H1 (cell line): Measurements from ENCODE around the gene PTPN7. TPM values are rescaled to one million over a fixed set of nuclear protein-coding genes. Genes with fewer than 3 reads are reported as not detected.

Experiments used
- CTCF ChIA-PET: fragments of 300-600 bp; sonication (Branson Sonifier 250); formaldehyde crosslinking; loops from one replicate; lab custom pipeline; 2021; ENCODE audit not compliant: partially characterized antibody; lab: Charles Lee
- POLR2A ChIA-PET: fragments of 300-600 bp; sonication (Branson Sonifier 250); formaldehyde crosslinking; loops from one replicate; lab custom pipeline; 2021; ENCODE audit warnings: inconsistent platforms; ENCODE audit not compliant: partially characterized antibody; lab: Charles Lee
- DNase-seq, 2 experiments: peaks; one replicate each; pipeline versions ENCODE4 v3.0.0 to v3.0.0-alpha.2; 2010 to 2022; ENCODE audit warnings: low spot score in 2 of 2, low read depth in 1 of 2, mixed read lengths in 1 of 2
- FAIRE-seq: peaks from 2 replicates; lab custom pipeline; 2011; peaks lifted over from hg19 to GRCh38; lab: Jason Lieb, UNC
- H2AFZ ChIP-seq: 2 replicates; pipeline ENCODE4 v1.8.1; 2012; ENCODE audit warnings: low read length, inconsistent platforms
- H2AK5ac ChIP-seq: 2 replicates; pipeline ENCODE4 v1.6.1; 2013; ENCODE audit warnings: low read depth, low read length
- H2BK120ac ChIP-seq: replicated peaks from 2 replicates; pipeline ENCODE3; 2013; ENCODE audit warnings: low read depth, low read length, inconsistent platforms
- H2BK12ac ChIP-seq: 2 replicates; pipeline ENCODE4 v1.6.1; 2013; ENCODE audit warnings: low read depth, low read length
- H2BK15ac ChIP-seq: 2 replicates; pipeline ENCODE4 v1.6.1; 2013; ENCODE audit warnings: low read length
- H2BK20ac ChIP-seq: 2 replicates; pipeline ENCODE4 v1.6.1; 2013; ENCODE audit warnings: low read length
- H2BK5ac ChIP-seq: 2 replicates; pipeline ENCODE4 v1.6.1; 2013; ENCODE audit warnings: low read depth, low read length
- H3K14ac ChIP-seq: 2 replicates; pipeline ENCODE4 v1.6.1; 2013; ENCODE audit warnings: inconsistent platforms; ENCODE audit not compliant: insufficient read length
- H3K18ac ChIP-seq: 2 replicates; pipeline ENCODE4 v1.6.1; 2013; ENCODE audit warnings: low read length; ENCODE audit errors: extremely low read depth
- H3K23ac ChIP-seq: 2 replicates; pipeline ENCODE4 v1.6.1; 2013; ENCODE audit warnings: inconsistent platforms; ENCODE audit not compliant: insufficient read length
- H3K23me2 ChIP-seq: 2 replicates; pipeline ENCODE4 v1.6.1; 2013; ENCODE audit warnings: low read depth, low read length
- H3K27ac ChIP-seq: 2 replicates; pipeline ENCODE4 v1.6.1; 2011; ENCODE audit warnings: low read depth, low read length, inconsistent platforms
- H3K27me3 ChIP-seq, 4 experiments: replicated peaks in 1 of 4; 1 replicate in 1 of 4; 2 replicates in 3 of 4; pipeline versions ENCODE4 v1.6.1 to v1.8.1; 2011 to 2013; ENCODE audit warnings: low read length in 3 of 4, mild to moderate bottlenecking in 3 of 4, inconsistent platforms in 2 of 4, mixed read lengths in 2 of 4, moderate library complexity in 1 of 4; ENCODE audit not compliant: control insufficient read depth in 3 of 4, insufficient read depth in 3 of 4; ENCODE audit errors: extremely low read depth in 1 of 4
- H3K36me3 ChIP-seq, 4 experiments: 2 replicates each; pipeline versions ENCODE4 v1.6.1 to v1.8.1; 2011 to 2013; ENCODE audit warnings: mild to moderate bottlenecking in 4 of 4, low read length in 3 of 4, moderate library complexity in 2 of 4, control low read depth in 1 of 4, inconsistent platforms in 1 of 4; ENCODE audit not compliant: insufficient read depth in 4 of 4, control insufficient read depth in 2 of 4
- H3K4ac ChIP-seq: replicated peaks from 2 replicates; pipeline ENCODE3; 2013; ENCODE audit warnings: low read length, low read depth, mixed read lengths, inconsistent platforms; ENCODE audit not compliant: insufficient read length
- H3K4me1 ChIP-seq, 4 experiments: replicated peaks in 1 of 4; 1 replicate in 1 of 4; 2 replicates in 3 of 4; pipeline versions ENCODE4 v1.6.1 to v1.8.1; 2011 to 2013; ENCODE audit warnings: low read length in 3 of 4, inconsistent platforms in 2 of 4, mixed read lengths in 1 of 4; ENCODE audit not compliant: insufficient read depth in 4 of 4, control insufficient read depth in 3 of 4
- H3K4me2 ChIP-seq, 2 experiments: 2 replicates each; pipeline versions ENCODE4 v1.6.1 to v1.8.1; 2011 to 2013; ENCODE audit warnings: low read depth in 2 of 2, low read length in 2 of 2, control low read depth in 1 of 2, inconsistent platforms in 1 of 2, mild to moderate bottlenecking in 1 of 2; ENCODE audit not compliant: insufficient read depth in 1 of 2
- H3K4me3 ChIP-seq, 4 experiments: fragments of 200-600, 300-600 bp in 1 of 4; sonication (generic), shearing (Covaris generic), sonication (Bioruptor Twin) in 1 of 4; 2 replicates each; pipeline versions ENCODE4 v1.5.1 to v1.8.1; 2011 to 2016; ENCODE audit warnings: low read length in 4 of 4, low read depth in 3 of 4, control low read depth in 2 of 4, inconsistent platforms in 2 of 4, mild to moderate bottlenecking in 2 of 4, mixed read lengths in 1 of 4, moderate library complexity in 1 of 4; ENCODE audit not compliant: insufficient read depth in 2 of 4; ENCODE audit errors: extremely low read depth in 1 of 4
- H3K56ac ChIP-seq: replicated peaks from 2 replicates; pipeline ENCODE3; 2013; ENCODE audit warnings: low read depth, mild to moderate bottlenecking, mixed read lengths, low read length, inconsistent platforms; ENCODE audit not compliant: insufficient read length
- H3K79me1 ChIP-seq: 2 replicates; pipeline ENCODE4 v1.6.1; 2013; ENCODE audit warnings: low read depth, low read length, control low read depth
- H3K79me2 ChIP-seq, 2 experiments: 2 replicates each; pipeline versions ENCODE4 v1.6.1 to v1.8.1; 2012 to 2013; ENCODE audit warnings: low read length in 2 of 2, mild to moderate bottlenecking in 2 of 2, inconsistent platforms in 1 of 2; ENCODE audit not compliant: insufficient read depth in 2 of 2, control insufficient read depth in 1 of 2
- H3K9ac ChIP-seq, 4 experiments: replicated peaks in 1 of 4; 1 replicate in 1 of 4; 2 replicates in 3 of 4; pipeline versions ENCODE4 v1.6.1 to v1.8.1; 2011 to 2013; ENCODE audit warnings: low read depth in 3 of 4, low read length in 3 of 4, control low read depth in 2 of 4, mild to moderate bottlenecking in 2 of 4, moderate library complexity in 2 of 4, inconsistent platforms in 1 of 4; ENCODE audit errors: extremely low read depth in 1 of 4
- H3K9me3 ChIP-seq, 2 experiments: 2 replicates each; pipeline versions ENCODE4 v1.6.1 to v1.8.1; 2012 to 2013; ENCODE audit warnings: mild to moderate bottlenecking in 2 of 2, moderate library complexity in 2 of 2, control low read depth in 1 of 2, inconsistent platforms in 1 of 2, low read depth in 1 of 2, low read length in 1 of 2, mixed read lengths in 1 of 2; ENCODE audit not compliant: insufficient read depth in 2 of 2
- H4K20me1 ChIP-seq, 2 experiments: replicated peaks in 1 of 2; 2 replicates each; pipeline versions ENCODE3 to v1.8.1; 2011 to 2013; ENCODE audit warnings: inconsistent platforms in 2 of 2, low read length in 2 of 2, mild to moderate bottlenecking in 1 of 2; ENCODE audit not compliant: insufficient read depth in 2 of 2, control insufficient read depth in 1 of 2
- H4K5ac ChIP-seq: 2 replicates; pipeline ENCODE4 v1.6.1; 2013; ENCODE audit warnings: low read length, low read depth, mixed read lengths, inconsistent platforms; ENCODE audit not compliant: insufficient read length
- H4K8ac ChIP-seq: 2 replicates; pipeline ENCODE4 v1.8.0; 2013; ENCODE audit warnings: mild to moderate bottlenecking, moderate library complexity, low read length, inconsistent platforms; ENCODE audit not compliant: insufficient read depth; ENCODE audit errors: extremely low read depth
- H4K91ac ChIP-seq: replicated peaks from 2 replicates; pipeline ENCODE3; 2013; ENCODE audit warnings: low read length, mixed read lengths, inconsistent platforms; ENCODE audit not compliant: insufficient read length
- BACH1 ChIP-seq: IDR thresholded peaks from 2 replicates; pipeline ENCODE4 v1.6.1; 2012; ENCODE audit warnings: low read length, improper control_type of control experiment
- CEBPB ChIP-seq: IDR thresholded peaks from 2 replicates; pipeline ENCODE4 v1.6.1; 2012; ENCODE audit warnings: low read depth, low read length
- CHD2 ChIP-seq: IDR thresholded peaks from 2 replicates; pipeline ENCODE4 v1.6.1; 2012; ENCODE audit warnings: low read length, improper control_type of control experiment
- CREB1 ChIP-seq: IDR thresholded peaks from 2 replicates; pipeline ENCODE4 v1.6.1; 2012; ENCODE audit warnings: inconsistent platforms
- EP300 ChIP-seq, 2 experiments: IDR thresholded peaks; 1 replicate in 1 of 2; 2 replicates in 1 of 2; pipeline ENCODE4 v1.6.1; 2011 to 2012; ENCODE audit warnings: low read depth in 2 of 2, low read length in 2 of 2, mild to moderate bottlenecking in 2 of 2, borderline replicate concordance in 1 of 2, inconsistent platforms in 1 of 2, moderate library complexity in 1 of 2
- GABPA ChIP-seq: IDR thresholded peaks from 2 replicates; pipeline ENCODE4 v1.6.1; 2011; ENCODE audit warnings: mild to moderate bottlenecking, low read length, moderate library complexity, borderline replicate concordance; ENCODE audit not compliant: insufficient read depth
- NRF1 ChIP-seq: IDR thresholded peaks from 2 replicates; pipeline ENCODE4 v1.6.1; 2011; ENCODE audit warnings: mild to moderate bottlenecking, low read depth, low read length, improper control_type of control experiment
- PHF8 ChIP-seq: fragments of 200-600 bp; sonication (generic); conservative IDR thresholded peaks from 2 replicates; pipeline ENCODE4 v1.7.1; 2012; ENCODE audit warnings: low read depth, mild to moderate bottlenecking, inconsistent platforms, low read length, moderate library complexity
- POU5F1 ChIP-seq: IDR thresholded peaks from 2 replicates; pipeline ENCODE4 v1.6.1; 2011; ENCODE audit warnings: low read depth, mild to moderate bottlenecking, low read length, moderate library complexity
- SP1 ChIP-seq: IDR thresholded peaks from 2 replicates; pipeline ENCODE4 v1.6.1; 2011; ENCODE audit warnings: low read depth, low read length
- SUZ12 ChIP-seq: fragments of 200-600 bp; sonication (generic); IDR thresholded peaks from 2 replicates; pipeline ENCODE4 v1.6.1; 2012; ENCODE audit warnings: mild to moderate bottlenecking, inconsistent platforms, low read length, moderate library complexity, mixed read lengths
- TBP ChIP-seq: IDR thresholded peaks from 2 replicates; pipeline ENCODE4 v1.6.1; 2011; ENCODE audit warnings: low read depth, low read length, improper control_type of control experiment
- TCF12 ChIP-seq: IDR thresholded peaks from 2 replicates; pipeline ENCODE4 v1.6.1; 2011; ENCODE audit warnings: low read depth, mild to moderate bottlenecking, low read length
- TEAD4 ChIP-seq: IDR thresholded peaks from 2 replicates; pipeline ENCODE4 v1.6.1; 2012; ENCODE audit warnings: low read depth, low read length, inconsistent platforms, mixed read lengths
- WGBS, 2 experiments: shearing (Covaris generic) in 1 of 2; methylation state at CpG; one replicate each; pipeline versions ENCODE4 v1.1.6 to v1.1.7; 2013 to 2015; ENCODE audit warnings: low lambda C conversion rate in 2 of 2, mixed read lengths in 2 of 2, inconsistent platforms in 1 of 2, low coverage in 1 of 2, missing lambda C conversion rate in 1 of 2; ENCODE audit not compliant: insufficient replicate concordance in 2 of 2, insufficient coverage in 1 of 2, insufficient read length in 1 of 2; ENCODE audit errors: extremely low coverage in 1 of 2, missing lambda C conversion rate in 1 of 2; 5-methylcytosine and 5-hydroxymethylcytosine counted together
- polyA plus RNA-seq, 7 experiments: library from polyadenylated mRNA; depleted of rRNA in 3 of 7; stranded (reverse) in 5 of 7; unstranded in 2 of 7; fragments of >200 nt in 5 of 7; fragments of 200-250 nt in 2 of 7; gene quantifications; 1 replicate in 5 of 7; 2 replicates in 1 of 7; 4 replicates in 1 of 7; pipeline versions ENCODE4 v1.2.1 to v1.2.3, GENCODE V29; 2011 to 2013; ENCODE audit warnings: missing spikeins in 2 of 7, mixed read lengths in 2 of 7
- total RNA-seq: library from RNA; stranded (reverse); fragmentation: NEBNext Ultra II Directional; extraction: Animal tissue kit (Norgen Biotek cat#: 25700); gene quantifications from 2 replicates; pipeline ENCODE4 v1.2.1, GENCODE V29; 2021

PTPN7 gene
- total and polyA plus RNA-seq, 2 of the 8 experiments (the other 6 are each of a cell fraction or from before 2014, with no cell fraction given), result 0.20 TPM; not detected in 1

GRCh38 chr1:202203238-202204039, 43.0 kb upstream of the PTPN7 start:
- Histone ChIP-seq H3K79me2 (no peaks in the 10 kb centered on the region), H3K36me3 (no peaks in the 10 kb centered on the region), H2BK120ac (no peak overlapping the region), H3K27ac (no peak overlapping the region), H4K20me1 (peaks cover 0 to 3% of the 10 kb centered on the region in 2 experiments), H2BK20ac (no peak overlapping the region), H3K4me1 (peaks cover 0 to 2% (median 0%) of the 10 kb centered on the region in 4 experiments; a peak in 1 of 7 replicates), H2AFZ (no peak overlapping the region), H2BK15ac (no peak overlapping the region), H3K79me1 (no peaks in the 10 kb centered on the region; the same call in 1 of the 2 replicates), H3K23ac (no peak overlapping the region), H3K56ac (no peak overlapping the region), H2BK5ac (no peak overlapping the region; the same call in 1 of the 2 replicates), H2AK5ac (no peak overlapping the region), H4K5ac (no peak overlapping the region), H4K91ac (no peak overlapping the region), H3K9me3 (no peaks in the 10 kb centered on the region), H3K14ac (no peak overlapping the region), H3K4me2 (no peak overlapping the region), H3K4me3 (no peak overlapping the region), H3K27me3 (no peaks in the 10 kb centered on the region; a peak in 1 of 7 replicates), H2BK12ac (no peak overlapping the region), H3K4ac (no peak overlapping the region), H3K9ac (no peak overlapping the region), H3K23me2 (peaks cover 18% of the 10 kb centered on the region; the same call in 1 of the 2 replicates), H4K8ac (no peak overlapping the region), H3K18ac (no peak overlapping the region)
- ChIA-PET CTCF (interaction anchor here (0.7 to 2.6 kb wide), 10 partner anchors 9 to 128 kb away, joined by 3 to 16 read pairs (median 3); partner anchors contain the start of gene LGR6), POLR2A (no interaction called here)
- DNase-seq (no peak), FAIRE-seq (no peak)
- 83% methylated on average over 13 of the region's 13 CpGs; no CpG with 5 or more reads in 1 of the 2 experiments for whole genome bisulfite sequencing, 2 experiments
- no peak for TF ChIP-seq SP1
- no peak for TF ChIP-seq BACH1
- no peak for TF ChIP-seq POU5F1
- no peak for TF ChIP-seq CREB1
- TF ChIP-seq TEAD4, result no peak
- TF ChIP-seq SUZ12, result no peak
- TF ChIP-seq TBP, result no peak
- TF ChIP-seq PHF8, result no peak
- no peak for TF ChIP-seq EP300 (IDR thresholded peaks at IDR 0.05; ENCODE audit: borderline replicate concordance in 1 of 2, low read depth in 2 of 2, low read length in 2 of 2)
- no peak for TF ChIP-seq CEBPB
- TF ChIP-seq NRF1, result no peak
- no peak for TF ChIP-seq TCF12
- TF ChIP-seq CHD2, result no peak
- no peak for TF ChIP-seq GABPA
